Astrocyte (in vitro differentiated cells and primary cell): ENCODE measurements around the gene JAZF1.

Experiments used
- EZH2 ChIP-seq: IDR thresholded peaks from 2 replicates; pipeline ENCODE4 v1.6.1; 2012; ENCODE audit warnings: mild to moderate bottlenecking, low read length, inconsistent platforms; ENCODE audit not compliant: insufficient read depth
- TF ChIP-seq, protein P1 (sequence below): IDR thresholded peaks from 2 replicates; pipeline ENCODE4 v1.5.1; 2011; ENCODE audit warnings: low read depth, mild to moderate bottlenecking, inconsistent platforms, low read length, moderate library complexity; ENCODE audit not compliant: insufficient read depth

DNA sequence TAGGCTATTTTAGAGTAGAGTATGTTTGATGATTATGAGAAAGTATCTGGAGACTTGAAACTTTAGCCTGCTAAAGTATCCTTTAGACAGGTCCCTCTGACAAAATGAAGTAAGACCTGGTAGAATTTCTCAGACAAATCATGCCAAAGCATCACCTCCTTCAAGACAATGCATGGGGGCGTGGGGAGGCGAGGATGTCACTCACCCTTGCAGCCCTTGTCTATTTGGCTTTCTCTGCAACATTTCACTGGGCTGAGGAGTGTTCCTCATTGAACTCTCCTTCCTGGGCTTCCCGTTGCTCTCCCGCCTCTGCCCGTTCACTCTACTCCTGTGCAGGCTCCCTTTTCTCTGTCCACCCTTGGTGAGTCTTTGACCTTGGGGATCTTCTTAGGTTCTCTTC is 98.5 kb downstream of the JAZF1 start:
- TF ChIP-seq, protein P1, sequence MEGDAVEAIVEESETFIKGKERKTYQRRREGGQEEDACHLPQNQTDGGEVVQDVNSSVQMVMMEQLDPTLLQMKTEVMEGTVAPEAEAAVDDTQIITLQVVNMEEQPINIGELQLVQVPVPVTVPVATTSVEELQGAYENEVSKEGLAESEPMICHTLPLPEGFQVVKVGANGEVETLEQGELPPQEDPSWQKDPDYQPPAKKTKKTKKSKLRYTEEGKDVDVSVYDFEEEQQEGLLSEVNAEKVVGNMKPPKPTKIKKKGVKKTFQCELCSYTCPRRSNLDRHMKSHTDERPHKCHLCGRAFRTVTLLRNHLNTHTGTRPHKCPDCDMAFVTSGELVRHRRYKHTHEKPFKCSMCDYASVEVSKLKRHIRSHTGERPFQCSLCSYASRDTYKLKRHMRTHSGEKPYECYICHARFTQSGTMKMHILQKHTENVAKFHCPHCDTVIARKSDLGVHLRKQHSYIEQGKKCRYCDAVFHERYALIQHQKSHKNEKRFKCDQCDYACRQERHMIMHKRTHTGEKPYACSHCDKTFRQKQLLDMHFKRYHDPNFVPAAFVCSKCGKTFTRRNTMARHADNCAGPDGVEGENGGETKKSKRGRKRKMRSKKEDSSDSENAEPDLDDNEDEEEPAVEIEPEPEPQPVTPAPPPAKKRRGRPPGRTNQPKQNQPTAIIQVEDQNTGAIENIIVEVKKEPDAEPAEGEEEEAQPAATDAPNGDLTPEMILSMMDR, result no peak
- no peak for TF ChIP-seq EZH2
